Activated T-cell treated with anti-CD3 and anti-CD28 coated beads, Interleukin-2, amount 50 U/mL, for 72 hours (primary cell): Measurements from ENCODE around the gene LGMN. TPM values are rescaled to one million over a fixed set of nuclear protein-coding genes. Genes with fewer than 3 reads are reported as not detected.
"Not testable (repeated sequence)": the region's sequence is repeated elsewhere in the genome, so short reads cannot be mapped to it uniquely, and the experiment has no call there.

ENCODE experiments used
- ATAC-seq, 2 donors: fragments of 150-1000 bp; cut with Tn5 transposase; replicated peaks in 1 of 2; 2 replicates each; pipeline ENCODE4 v1.10.0; 2021; ENCODE audit warnings: moderate library complexity in 2 of 2, mild to moderate bottlenecking in 1 of 2
- DNase-seq, 2 donors: peaks; one replicate each; pipeline ENCODE4 v3.0.0; 2021 to 2022; ENCODE audit warnings: mixed read lengths in 1 of 2
- H3K27ac Mint-ChIP-seq: one replicate; pipeline ENCODE4 v1.8.0; 2022; ENCODE audit warnings: mild to moderate bottlenecking, moderate library complexity, mixed read lengths
- H3K27me3 Mint-ChIP-seq: one replicate; pipeline ENCODE4 v1.8.0; 2022; ENCODE audit warnings: low read depth, mixed read lengths
- H3K36me3 Mint-ChIP-seq, 2 donors: one replicate each; pipeline ENCODE4 v1.8.0; 2022; ENCODE audit warnings: mixed read lengths in 2 of 2, mild to moderate bottlenecking in 1 of 2; ENCODE audit not compliant: insufficient read depth in 2 of 2
- H3K4me1 Mint-ChIP-seq: one replicate; pipeline ENCODE4 v1.8.0; 2022; ENCODE audit warnings: low read depth, mixed read lengths
- H3K4me3 Mint-ChIP-seq, 2 donors: one replicate each; pipeline ENCODE4 v1.8.0; 2022; ENCODE audit warnings: mild to moderate bottlenecking in 2 of 2, mixed read lengths in 2 of 2, moderate library complexity in 2 of 2
- H3K9me3 Mint-ChIP-seq, 2 donors: one replicate each; pipeline ENCODE4 v1.8.0; 2022; ENCODE audit warnings: mixed read lengths in 2 of 2
- total RNA-seq, 2 donors: library from RNA; stranded (reverse); gene quantifications; one replicate each; pipeline ENCODE4 v1.2.3, GENCODE V29; 2022

LGMN gene
- total RNA-seq, 2 donors from 2014 or later: 2.5 to 4.7 TPM

DNA sequence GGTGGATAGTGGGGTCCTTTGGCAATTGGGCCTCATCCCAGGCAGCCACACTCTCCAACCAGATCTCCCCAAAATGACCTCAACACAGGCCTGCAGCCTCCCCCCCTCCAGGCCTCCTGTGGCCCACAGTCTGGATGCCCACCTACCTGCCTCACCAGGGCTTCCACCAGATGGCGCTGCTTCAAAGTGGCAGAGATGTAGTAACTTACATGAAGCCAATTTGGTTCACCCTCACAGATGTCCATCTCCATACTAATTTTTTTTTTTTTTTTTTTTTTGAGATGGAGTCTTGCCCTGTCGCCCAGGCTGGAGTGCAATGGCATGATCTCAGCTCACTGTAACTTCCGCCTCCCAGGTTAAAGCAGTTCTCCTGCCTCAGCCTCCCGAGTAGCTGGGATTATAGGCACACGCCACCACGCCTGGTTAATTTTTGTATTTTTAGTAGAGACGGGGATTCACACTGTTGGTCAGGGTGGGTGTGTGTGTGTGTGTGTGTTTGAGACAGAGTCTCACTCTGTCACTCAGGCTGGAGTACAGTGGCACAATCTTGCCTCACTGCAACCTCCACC is 33.6 kb downstream of the LGMN start:
- H3K27me3 Mint-ChIP-seq, H3K27ac Mint-ChIP-seq, H3K9me3 Mint-ChIP-seq, H3K4me1 Mint-ChIP-seq, H3K36me3 Mint-ChIP-seq, H3K4me3 Mint-ChIP-seq: not testable (repeated sequence)
- peak; percentile 79 to 85 for ATAC-seq
- peak; percentile 86 to 88 for DNase-seq

DNA sequence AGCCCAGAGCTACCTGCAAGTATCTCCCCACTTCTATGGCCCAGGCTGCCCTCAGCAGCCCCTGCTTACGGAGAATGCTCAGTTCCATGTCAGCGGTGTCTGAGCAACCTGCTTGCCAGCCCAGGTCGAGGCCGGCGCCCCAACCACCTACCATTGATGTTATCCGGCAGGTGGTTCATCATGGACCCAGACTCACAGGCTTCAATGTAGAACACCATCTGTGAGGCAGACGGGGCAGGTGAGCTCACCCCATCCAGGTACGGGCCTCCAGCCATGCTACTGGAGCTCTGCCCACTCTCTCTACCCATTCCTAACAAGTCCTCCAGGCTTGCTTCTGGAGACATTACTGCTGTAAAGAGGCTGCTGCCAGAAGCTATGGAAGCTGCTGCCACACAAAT is 35.8 kb downstream of the LGMN start:
- H3K9me3 Mint-ChIP-seq: no peaks in the 10 kb centered on the region
- H3K4me3 Mint-ChIP-seq: no peak overlapping the region
- no peaks in the 10 kb centered on the region for H3K4me1 Mint-ChIP-seq
- no peaks in the 10 kb centered on the region for H3K27me3 Mint-ChIP-seq
- no peaks in the 10 kb centered on the region for H3K36me3 Mint-ChIP-seq
- H3K27ac Mint-ChIP-seq: no peak overlapping the region
- DNase-seq (no peak), ATAC-seq (no peak)

DNA sequence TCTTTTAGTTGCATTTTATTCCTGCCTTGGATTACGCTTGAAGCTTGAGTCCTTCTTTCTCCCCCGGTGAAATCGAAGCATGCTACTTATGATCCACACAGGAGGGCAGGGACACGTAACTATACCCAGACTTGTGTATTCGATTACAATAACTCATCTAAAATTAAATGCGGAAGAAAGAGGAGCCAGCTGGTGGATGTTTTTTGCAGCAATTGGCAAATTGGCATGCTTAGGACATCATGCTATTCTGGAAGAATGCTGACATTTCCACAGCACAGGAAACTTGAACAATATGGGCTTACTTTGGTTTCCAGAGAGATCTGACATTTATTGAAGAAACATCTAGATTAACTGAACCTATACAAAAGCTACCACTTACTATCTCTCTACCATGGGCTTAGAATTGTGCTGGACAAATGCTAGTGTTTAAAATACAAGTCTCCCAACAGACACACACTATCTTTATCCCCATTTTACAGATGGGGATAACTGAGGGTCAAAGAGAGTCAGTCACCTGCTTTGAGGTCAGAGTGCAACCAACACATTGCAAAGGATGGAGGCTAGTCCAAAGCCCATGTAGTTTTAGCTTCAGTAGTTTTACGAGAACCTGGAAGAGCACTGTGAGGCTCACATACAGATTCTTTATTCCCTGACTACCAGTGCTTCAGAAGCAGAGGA is 36.3 kb downstream of the LGMN start:
- no peaks in the 10 kb centered on the region for H3K9me3 Mint-ChIP-seq
- no peak overlapping the region for H3K27ac Mint-ChIP-seq
- H3K4me3 Mint-ChIP-seq: no peak overlapping the region
- H3K4me1 Mint-ChIP-seq: no peaks in the 10 kb centered on the region
- H3K36me3 Mint-ChIP-seq: no peaks in the 10 kb centered on the region
- DNase-seq (no peak), ATAC-seq (no peak)
- H3K27me3 Mint-ChIP-seq: no peaks in the 10 kb centered on the region

DNA sequence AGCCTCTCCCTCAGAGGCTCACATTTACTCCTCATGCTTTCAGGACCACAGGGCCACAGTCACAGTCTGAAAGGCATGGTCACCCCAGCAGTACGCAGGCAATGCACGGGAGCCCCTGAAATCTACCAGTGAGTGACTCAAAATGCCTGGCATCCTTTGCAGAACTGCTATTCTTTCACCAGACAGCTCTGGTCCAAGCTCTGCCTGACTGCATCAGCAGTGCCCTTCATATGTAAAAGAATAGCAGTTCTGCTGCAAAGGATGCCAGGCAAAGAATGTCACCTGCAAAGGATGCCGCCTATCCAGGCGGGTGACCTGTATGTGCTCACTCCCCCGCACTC is 38.5 kb downstream of the LGMN start:
- H3K9me3 Mint-ChIP-seq: no peaks in the 10 kb centered on the region
- H3K27ac Mint-ChIP-seq: no peak overlapping the region

DNA sequence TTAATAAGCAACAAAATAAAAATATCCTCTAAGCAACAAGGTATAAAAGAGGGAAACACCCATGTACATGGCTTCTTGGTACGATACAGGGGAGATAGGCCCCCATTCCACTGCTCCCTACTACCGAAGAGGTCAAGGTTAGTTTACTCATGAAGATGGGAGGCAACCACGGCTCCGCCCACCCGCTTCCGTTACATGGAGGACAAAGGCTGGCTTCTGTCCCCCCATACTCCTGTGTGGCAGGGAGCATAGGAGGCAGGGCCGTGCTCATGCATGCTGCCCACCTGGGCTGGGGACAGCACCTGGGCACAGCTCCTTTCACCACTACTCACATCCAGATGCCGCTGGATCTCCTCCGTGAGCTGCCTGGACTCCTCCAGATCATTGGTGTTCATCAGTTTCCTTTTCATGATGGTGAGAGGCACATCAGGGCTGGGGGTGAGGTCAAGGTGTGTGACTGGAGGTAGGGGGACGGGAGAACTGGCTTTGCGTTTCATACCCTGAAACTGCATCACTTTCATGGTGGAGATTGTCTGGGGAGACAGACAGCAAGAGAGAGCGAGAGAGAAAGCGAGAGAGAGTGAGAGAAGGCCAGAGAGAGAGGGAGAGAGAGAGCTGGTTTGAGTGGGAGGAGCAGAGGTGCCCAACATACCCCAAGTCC is 39.0 kb downstream of the LGMN start:
- Mint-ChIP-seq H3K4me3 (no peak overlapping the region), H3K9me3 (no peaks in the 10 kb centered on the region), H3K36me3 (no peaks in the 10 kb centered on the region)

More for the DNA sequence above, 38.5 kb downstream of the LGMN start:
- DNase-seq (no peak), ATAC-seq (no peak)
- Mint-ChIP-seq H3K27me3 (no peaks in the 10 kb centered on the region), H3K4me3 (no peak overlapping the region), H3K4me1 (no peaks in the 10 kb centered on the region), H3K36me3 (no peaks in the 10 kb centered on the region)

DNA sequence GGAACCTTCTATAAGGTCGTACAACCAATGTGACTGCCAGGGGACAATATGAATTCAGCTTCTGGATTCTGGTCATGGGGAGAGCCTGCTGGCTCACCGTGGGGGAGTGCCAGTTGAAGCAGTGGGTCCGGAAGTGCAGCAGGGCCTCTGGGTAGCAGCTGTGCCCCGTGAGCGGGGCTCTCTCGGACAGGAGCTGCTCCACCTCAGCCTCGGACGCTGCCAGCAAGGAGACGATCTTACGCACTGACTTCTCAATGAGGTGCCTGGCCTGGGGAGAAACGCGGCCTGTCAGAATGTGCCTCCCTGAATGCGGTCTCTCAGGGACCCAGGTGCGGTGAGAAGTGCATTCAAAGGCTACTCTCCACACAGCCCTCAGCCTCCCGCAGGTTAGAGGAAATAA is 42.0 kb downstream of the LGMN start:
- H3K27ac Mint-ChIP-seq: no peak overlapping the region
- H3K4me1 Mint-ChIP-seq: no peaks in the 10 kb centered on the region
- DNase-seq (no peak), ATAC-seq (no peak)
- H3K36me3 Mint-ChIP-seq: no peaks in the 10 kb centered on the region
- H3K9me3 Mint-ChIP-seq: no peaks in the 10 kb centered on the region
- peaks cover 3% of the 10 kb centered on the region for H3K27me3 Mint-ChIP-seq
- no peak overlapping the region for H3K4me3 Mint-ChIP-seq

More for the DNA sequence above, 39.0 kb downstream of the LGMN start:
- no peak overlapping the region for H3K27ac Mint-ChIP-seq
- H3K27me3 Mint-ChIP-seq: no peaks in the 10 kb centered on the region
- DNase-seq (no peak), ATAC-seq (no peak)
- no peaks in the 10 kb centered on the region for H3K4me1 Mint-ChIP-seq

DNA sequence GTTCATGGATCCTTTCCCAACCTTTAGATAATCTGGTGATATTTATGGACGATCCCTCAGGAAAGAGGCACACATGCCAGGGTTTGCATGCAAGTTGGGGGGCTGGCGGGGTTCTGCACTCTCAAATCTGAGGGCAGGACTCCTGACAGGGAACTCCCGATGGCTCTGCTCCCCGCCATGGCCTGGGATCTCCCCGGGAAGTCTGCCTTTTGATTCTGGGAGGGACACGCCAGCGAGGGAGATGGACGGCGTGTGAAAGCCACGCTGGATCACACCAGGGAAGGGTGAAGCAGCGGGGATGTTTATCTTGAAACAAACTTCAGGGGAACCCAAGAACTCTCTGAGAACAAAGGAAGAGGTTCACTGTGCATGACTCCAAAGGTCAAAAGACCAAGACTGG is 43.6 kb downstream of the LGMN start:
- Mint-ChIP-seq H3K27me3 (peaks cover 11% of the 10 kb centered on the region), H3K27ac (no peak overlapping the region), H3K4me1 (no peaks in the 10 kb centered on the region), H3K9me3 (no peaks in the 10 kb centered on the region), H3K4me3 (no peak overlapping the region), H3K36me3 (no peaks in the 10 kb centered on the region)
- DNase-seq (no peak), ATAC-seq (no peak)

DNA sequence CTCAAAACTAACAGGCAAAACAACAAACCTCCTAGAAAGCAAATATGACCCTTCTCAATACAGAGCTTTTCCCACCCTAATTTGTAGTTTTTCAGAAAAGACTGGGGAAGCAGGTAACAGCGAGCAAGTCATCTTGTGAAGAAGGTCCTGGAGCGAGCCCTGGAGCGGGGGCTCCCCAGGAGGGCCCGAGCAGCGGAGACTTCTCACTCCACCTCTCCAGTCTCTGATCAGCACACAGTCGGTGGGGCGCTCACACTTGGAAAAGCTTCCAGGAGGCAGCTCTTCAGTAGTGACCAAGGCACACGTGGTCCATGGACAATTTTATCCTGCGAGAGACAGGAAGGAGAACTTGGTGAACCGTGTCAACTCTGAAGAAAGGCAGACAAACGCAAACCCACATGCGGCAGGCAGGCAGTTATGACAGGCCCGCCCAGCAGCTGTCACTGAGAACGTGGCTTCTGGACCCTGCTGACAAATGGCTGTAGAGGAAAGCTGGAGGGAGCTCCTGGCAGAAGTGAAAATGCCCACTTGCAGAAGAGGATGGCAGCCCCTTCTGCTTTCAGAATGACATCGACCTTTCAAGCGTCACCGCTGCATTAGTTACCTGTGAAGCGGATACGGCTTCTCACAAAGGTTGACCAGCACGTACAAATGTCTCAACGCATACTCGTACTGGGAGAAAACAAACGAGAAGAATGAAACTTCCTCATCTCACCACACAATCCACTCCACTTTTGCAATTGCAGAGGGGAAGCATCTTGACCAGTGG is 44.2 kb downstream of the LGMN start:
- Mint-ChIP-seq H3K9me3 (no peaks in the 10 kb centered on the region), H3K36me3 (no peaks in the 10 kb centered on the region), H3K4me1 (no peaks in the 10 kb centered on the region), H3K27me3 (peaks cover 11% of the 10 kb centered on the region), H3K27ac (no peak overlapping the region), H3K4me3 (no peak overlapping the region)
- ATAC-seq (peak in 1 of 2 donors; percentile 55), DNase-seq (no peak)

DNA sequence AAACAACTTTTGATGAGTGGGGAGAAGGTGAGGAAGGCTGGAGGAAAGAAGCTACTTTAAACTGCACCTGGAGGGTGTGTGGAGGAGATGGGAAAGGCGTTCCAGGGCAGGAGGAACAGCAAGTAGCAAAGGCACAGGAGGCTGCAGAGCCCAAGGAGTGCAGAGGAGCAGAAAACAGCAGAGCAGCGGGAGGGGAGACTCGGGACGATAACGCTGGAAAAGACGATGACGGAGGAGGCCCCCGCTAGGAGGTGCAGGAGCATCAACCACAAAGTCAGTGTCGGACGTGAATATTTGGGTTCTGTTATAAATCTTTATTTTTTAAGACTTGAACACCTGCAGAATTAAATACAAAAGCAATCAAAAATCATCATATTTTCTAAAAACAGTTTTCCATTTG is 44.9 kb downstream of the LGMN start:
- Mint-ChIP-seq H3K9me3 (no peaks in the 10 kb centered on the region), H3K36me3 (no peaks in the 10 kb centered on the region), H3K4me3 (no peak overlapping the region), H3K27ac (no peak overlapping the region), H3K27me3 (peaks cover 11% of the 10 kb centered on the region), H3K4me1 (no peaks in the 10 kb centered on the region)
- ATAC-seq: no peak
- no peak for DNase-seq

DNA sequence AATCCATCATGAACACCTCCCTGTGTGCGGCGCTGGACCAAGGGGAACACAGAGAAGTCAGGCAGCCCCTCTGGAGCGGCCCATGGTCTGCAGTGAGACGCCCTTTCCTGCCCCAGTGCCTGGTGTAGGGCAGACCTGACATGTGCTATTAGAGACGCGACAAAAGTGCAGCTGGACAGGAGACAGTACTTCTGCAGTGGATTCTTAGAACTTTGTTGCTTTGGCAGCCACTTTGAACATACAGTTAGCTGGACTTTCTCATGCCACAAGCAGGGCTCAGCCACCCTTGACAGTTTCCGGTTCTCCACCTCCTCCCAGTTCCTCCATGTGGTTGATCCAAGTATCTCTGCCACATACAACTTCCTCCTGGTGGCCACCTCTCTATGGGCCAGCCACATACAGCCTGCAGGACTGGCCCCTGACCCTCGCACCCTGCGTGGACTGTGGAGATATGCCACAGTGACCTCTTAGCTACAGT is 45.9 kb downstream of the LGMN start:
- Mint-ChIP-seq H3K4me1 (no peaks in the 10 kb centered on the region), H3K27ac (no peak overlapping the region), H3K9me3 (no peaks in the 10 kb centered on the region), H3K4me3 (no peak overlapping the region), H3K36me3 (no peaks in the 10 kb centered on the region), H3K27me3 (peaks cover 19% of the 10 kb centered on the region)
- no peak for ATAC-seq
- no peak for DNase-seq

DNA sequence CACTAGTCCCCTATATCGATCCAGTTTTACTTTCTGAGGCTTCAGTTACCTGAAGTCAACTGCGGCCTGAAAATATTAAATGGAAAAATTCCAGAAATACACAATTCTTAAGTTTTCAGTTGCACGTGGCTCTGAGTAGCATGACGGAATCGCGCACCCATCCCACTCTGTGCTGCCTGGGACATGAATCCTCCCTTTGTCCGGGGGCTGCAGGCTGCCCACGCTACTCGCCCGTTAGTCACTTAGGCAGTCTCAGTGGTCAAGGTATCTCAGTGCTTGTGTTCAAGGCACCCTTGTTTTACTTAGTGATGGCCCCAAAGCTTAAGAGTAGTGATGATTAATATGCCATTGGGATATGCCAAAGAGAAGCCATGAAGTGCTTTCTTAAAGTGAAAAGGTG is 46.6 kb downstream of the LGMN start:
- Mint-ChIP-seq H3K27ac (no peak overlapping the region), H3K27me3 (peaks cover 20% of the 10 kb centered on the region), H3K9me3 (no peaks in the 10 kb centered on the region), H3K4me1 (no peaks in the 10 kb centered on the region), H3K36me3 (no peaks in the 10 kb centered on the region), H3K4me3 (no peak overlapping the region)
- DNase-seq (no peak), ATAC-seq (no peak)

DNA sequence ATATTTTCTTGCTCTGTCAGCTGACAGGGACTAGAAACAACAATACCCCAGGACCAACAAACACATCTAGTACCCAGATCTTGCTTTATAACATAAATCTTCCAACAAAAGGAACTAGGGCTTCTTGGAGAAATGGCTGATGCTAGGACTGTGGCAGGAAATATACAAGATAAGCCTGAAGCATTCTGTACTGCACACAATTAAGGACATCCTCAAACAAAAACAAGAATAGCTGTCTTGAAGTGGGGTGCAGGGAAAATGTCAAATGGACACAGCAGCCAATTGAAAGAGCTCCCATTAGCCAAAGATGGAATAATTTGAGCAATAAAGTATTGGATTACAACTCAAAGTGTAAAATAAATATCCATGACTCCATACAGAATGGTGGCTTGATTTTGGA is 50.0 kb downstream of the LGMN start:
- peaks cover 20% of the 10 kb centered on the region for H3K27me3 Mint-ChIP-seq
- no peak overlapping the region for H3K4me3 Mint-ChIP-seq
- no peaks in the 10 kb centered on the region for H3K36me3 Mint-ChIP-seq
- DNase-seq: no peak
- H3K4me1 Mint-ChIP-seq: peaks cover 18% of the 10 kb centered on the region
- no peak overlapping the region for H3K27ac Mint-ChIP-seq
- no peaks in the 10 kb centered on the region for H3K9me3 Mint-ChIP-seq
- ATAC-seq: no peak

DNA sequence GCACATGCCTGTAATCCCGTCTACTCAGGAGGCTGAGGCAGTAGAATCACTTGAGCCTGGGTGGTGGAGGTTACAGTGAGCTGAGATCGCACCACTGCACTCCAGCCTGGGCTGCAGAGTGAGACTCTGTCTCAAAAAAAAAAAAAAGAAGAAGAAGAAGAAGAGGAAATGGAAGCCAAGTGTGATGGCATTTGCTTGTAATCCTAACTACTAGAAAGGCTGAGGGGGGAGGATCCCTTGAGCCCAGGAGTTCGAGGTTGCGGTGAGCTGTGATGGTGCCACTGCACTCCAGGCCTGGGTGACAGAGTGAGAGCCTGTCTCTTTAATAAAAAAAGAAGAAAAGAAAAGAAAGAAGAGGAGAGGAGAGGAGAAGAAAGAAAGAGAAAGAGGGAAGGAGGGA is 52.1 kb downstream of the LGMN start:
- Mint-ChIP-seq H3K27me3 (peaks cover 17% of the 10 kb centered on the region), H3K27ac (peak overlapping the region; percentile 56), H3K4me1 (peaks cover 30% of the 10 kb centered on the region), H3K36me3 (no peaks in the 10 kb centered on the region), H3K4me3 (no peak overlapping the region), H3K9me3 (no peaks in the 10 kb centered on the region)
- DNase-seq (no peak), ATAC-seq (no peak)
